IPS DF 4.7 (cell line): ENCODE data around the gene WNK2.

Source experiments
- DNase-seq: peaks from one replicate; pipeline ENCODE4 v3.0.0-alpha.2; 2013; ENCODE audit warnings: low spot score; ENCODE audit errors: extremely low read depth

Gene WNK2

GRCh38 chr9:93217706-93218105, 33.8 kb downstream of the WNK2 start:
- DNase-seq = no peak

GRCh38 chr9:93218161-93218560, 34.2 kb downstream of the WNK2 start:
- DNase-seq = no peak

- no peak for DNase-seq
These were observed 34.9 kb downstream of the WNK2 start for GRCh38 chr9:93218671-93219420.

- no peak for DNase-seq
These were observed 35.8 kb downstream of the WNK2 start for GRCh38 chr9:93219692-93220091.

- DNase-seq = no peak
These were observed 36.7 kb downstream of the WNK2 start for GRCh38 chr9:93220627-93221026.

- no peak for DNase-seq
These were observed 37.1 kb downstream of the WNK2 start for GRCh38 chr9:93221044-93221443.

GRCh38 chr9:93222890-93223259, 38.9 kb downstream of the WNK2 start:
- DNase-seq = no peak

GRCh38 chr9:93223260-93224180, 39.6 kb downstream of the WNK2 start:
- no peak for DNase-seq

- no peak for DNase-seq
These were observed 40.7 kb downstream of the WNK2 start for GRCh38 chr9:93224591-93224990.

GRCh38 chr9:93225417-93225816, 41.5 kb downstream of the WNK2 start:
- no peak for DNase-seq

GRCh38 chr9:93225892-93226291, 42.0 kb downstream of the WNK2 start:
- no peak for DNase-seq

GRCh38 chr9:93226819-93227218, 42.9 kb downstream of the WNK2 start:
- DNase-seq = no peak

GRCh38 chr9:93228030-93228429, 44.1 kb downstream of the WNK2 start:
- DNase-seq = no peak

GRCh38 chr9:93228453-93228852, 44.5 kb downstream of the WNK2 start:
- DNase-seq = no peak

- no peak for DNase-seq
These were observed 45.7 kb downstream of the WNK2 start for GRCh38 chr9:93229636-93230035.

- DNase-seq = no peak
These were observed 46.2 kb downstream of the WNK2 start for GRCh38 chr9:93230185-93230584.

- DNase-seq = no peak
These were observed 46.7 kb downstream of the WNK2 start for GRCh38 chr9:93230601-93231000.

- DNase-seq = no peak
These were observed 47.3 kb downstream of the WNK2 start for GRCh38 chr9:93231121-93231694.

- no peak for DNase-seq
These were observed 47.8 kb downstream of the WNK2 start for GRCh38 chr9:93231716-93232115.

- no peak for DNase-seq
These were observed 48.5 kb downstream of the WNK2 start for GRCh38 chr9:93232388-93232960.

- DNase-seq = no peak
These were observed 49.1 kb downstream of the WNK2 start for GRCh38 chr9:93233033-93233432.

- DNase-seq = no peak
These were observed 50.7 kb downstream of the WNK2 start for GRCh38 chr9:93234600-93234999.
